Liver (tissue), 3 donors: ENCODE data around the gene HOXA3.

Source experiments
- CTCF ChIP-seq: fragments of 150-350 bp; IDR thresholded peaks from 2 replicates; pipeline ENCODE4 v1.5.1; 2017; ENCODE audit warnings: improper control_type of control experiment, low read depth, low read length; ENCODE audit not compliant: missing input control
- EGR1 ChIP-seq, 2 donors: IDR thresholded peaks; 2 replicates each; pipeline ENCODE4 v1.6.1; 2016 to 2018; ENCODE audit warnings: antibody characterized with exemption in 2 of 2, low read depth in 2 of 2
- GABPA ChIP-seq, 2 donors: IDR thresholded peaks in 1 of 2; conservative IDR thresholded peaks in 1 of 2; 2 replicates each; pipeline ENCODE4 v1.6.1; 2016; ENCODE audit warnings: antibody characterized with exemption in 2 of 2, mild to moderate bottlenecking in 1 of 2, moderate library complexity in 1 of 2
- HNF4A ChIP-seq, 2 donors: conservative IDR thresholded peaks; 2 replicates each; pipeline ENCODE4 v1.6.1; 2016; ENCODE audit warnings: antibody characterized with exemption in 2 of 2, mild to moderate bottlenecking in 2 of 2
- JUND ChIP-seq, 2 donors: IDR thresholded peaks; 2 replicates each; pipeline ENCODE4 v1.6.1; 2016; ENCODE audit warnings: antibody characterized with exemption in 2 of 2
- MAX ChIP-seq: IDR thresholded peaks from 2 replicates; pipeline ENCODE4 v1.6.1; 2016; ENCODE audit warnings: antibody characterized with exemption
- RAD21 ChIP-seq, 2 donors: IDR thresholded peaks; 2 replicates each; pipeline ENCODE4 v1.6.1; 2016; ENCODE audit warnings: antibody characterized with exemption in 2 of 2, mild to moderate bottlenecking in 2 of 2
- RXRA ChIP-seq, 2 donors: IDR thresholded peaks; 2 replicates each; pipeline ENCODE4 v1.6.1; 2017 to 2018; ENCODE audit warnings: antibody characterized with exemption in 2 of 2, mild to moderate bottlenecking in 1 of 2
- SP1 ChIP-seq: IDR thresholded peaks from 2 replicates; pipeline ENCODE4 v1.6.1; 2018; ENCODE audit warnings: antibody characterized with exemption, mild to moderate bottlenecking
- donor health status: healthy.
- donor health status: healthy.

- no peak for TF ChIP-seq CTCF
- TF ChIP-seq SP1 = no peak
- TF ChIP-seq RAD21 (IDR thresholded peaks at IDR 0.05) = no peak
- TF ChIP-seq EGR1 (IDR thresholded peaks at IDR 0.05; ENCODE audit: low read depth in 2 of 2) = no peak
- no peak for TF ChIP-seq RXRA (IDR thresholded peaks at IDR 0.05)
- no peak for TF ChIP-seq JUND (IDR thresholded peaks at IDR 0.05)
- no peak for TF ChIP-seq GABPA (IDR thresholded peaks at IDR 0.05 in 1 of 2, conservative IDR thresholded peaks at IDR 0.05 in 1 of 2)
- TF ChIP-seq HNF4A (conservative IDR thresholded peaks at IDR 0.05) = no peak
- no peak for TF ChIP-seq MAX
These were observed 41.2 kb downstream of the HOXA3 start for GRCh38 chr7:27111042-27111750.
